GM10266 (cell line): ENCODE measurements around the gene RPL31.

Source experiments
- DNase-seq: peaks from one replicate; pipeline ENCODE4 v3.0.0; 2012; ENCODE audit errors: extremely low spot score
- CTCF ChIP-seq: IDR thresholded peaks from 2 replicates; pipeline ENCODE4 v1.5.1; 2012; ENCODE audit warnings: mild to moderate bottlenecking, low read depth; ENCODE audit not compliant: control insufficient read depth, insufficient read depth; ENCODE audit errors: missing control alignments

RPL31 gene

DNA sequence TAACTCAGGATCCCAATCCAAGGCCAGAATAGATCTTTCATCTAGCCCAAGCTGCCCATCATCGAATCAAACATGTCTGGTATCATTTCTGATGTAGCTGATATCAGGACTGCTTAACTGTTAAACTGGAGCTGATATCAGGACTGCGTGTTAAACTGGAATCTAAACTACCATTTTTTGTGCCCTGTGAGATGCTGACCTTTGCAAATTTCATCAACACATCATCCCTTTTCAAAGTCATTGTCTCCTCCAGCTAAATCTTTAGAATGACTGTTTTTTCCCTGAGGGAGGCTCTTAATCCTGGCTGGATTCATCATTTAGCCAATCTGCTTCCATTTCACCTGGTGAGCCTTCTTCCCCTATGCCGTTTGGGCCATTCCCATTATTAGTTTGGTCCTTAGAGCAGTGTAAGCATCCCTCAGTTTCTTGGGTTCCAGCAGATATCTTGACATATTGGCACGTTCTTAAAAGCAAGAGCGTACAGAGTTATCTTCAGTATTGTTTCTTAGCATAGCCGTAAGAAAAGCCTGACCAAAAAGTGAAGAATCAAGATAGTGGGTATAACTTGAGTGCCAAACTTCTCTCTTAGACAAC lies 12.3 kb downstream of the RPL31 start:
- TF ChIP-seq CTCF: no peak
- no peak for DNase-seq

GRCh38 chr2:101017371-101017770 lies 15.3 kb downstream of the RPL31 start:
- no peak for DNase-seq
- TF ChIP-seq CTCF: no peak

DNA sequence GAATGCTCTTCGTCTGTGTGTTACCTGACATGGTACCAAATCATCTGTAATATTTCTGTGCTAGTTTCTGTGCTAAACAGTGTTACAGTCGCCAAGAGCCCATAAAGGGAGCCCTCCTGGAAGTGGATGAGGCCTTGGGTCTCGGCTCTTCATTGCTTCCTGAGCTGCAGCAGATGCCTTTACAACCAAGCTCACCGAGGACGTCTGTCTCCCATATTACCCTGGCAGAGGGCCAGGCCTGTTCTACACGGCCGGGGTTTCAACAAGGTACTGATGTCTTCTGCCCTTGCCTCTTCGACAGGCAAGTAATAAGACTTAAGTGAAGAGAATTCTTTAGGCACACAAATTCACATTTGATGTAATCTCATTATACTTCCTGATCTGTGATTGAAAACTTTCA lies 16.8 kb downstream of the RPL31 start:
- no peak for DNase-seq
- no peak for TF ChIP-seq CTCF

DNA sequence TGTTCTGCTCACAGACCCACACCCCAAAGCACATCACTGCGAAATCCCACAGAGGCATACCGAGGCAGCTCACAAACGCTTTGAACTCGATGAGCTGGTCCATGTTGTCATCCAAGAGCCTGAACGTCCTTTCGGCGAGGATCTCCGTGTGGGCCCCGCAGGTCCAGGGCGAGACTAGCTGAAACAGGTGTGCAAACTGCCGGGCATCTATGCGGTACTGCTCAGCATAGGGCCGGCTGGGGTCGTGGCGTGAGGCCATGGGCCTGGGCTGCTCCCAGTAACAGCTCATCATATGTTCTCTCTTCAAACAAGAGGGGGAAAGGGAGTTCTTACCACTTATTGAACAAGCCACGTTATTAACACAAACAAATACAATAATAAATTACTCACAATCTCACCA lies 20.1 kb downstream of the RPL31 start:
- no peak for DNase-seq
- no peak for TF ChIP-seq CTCF

DNA sequence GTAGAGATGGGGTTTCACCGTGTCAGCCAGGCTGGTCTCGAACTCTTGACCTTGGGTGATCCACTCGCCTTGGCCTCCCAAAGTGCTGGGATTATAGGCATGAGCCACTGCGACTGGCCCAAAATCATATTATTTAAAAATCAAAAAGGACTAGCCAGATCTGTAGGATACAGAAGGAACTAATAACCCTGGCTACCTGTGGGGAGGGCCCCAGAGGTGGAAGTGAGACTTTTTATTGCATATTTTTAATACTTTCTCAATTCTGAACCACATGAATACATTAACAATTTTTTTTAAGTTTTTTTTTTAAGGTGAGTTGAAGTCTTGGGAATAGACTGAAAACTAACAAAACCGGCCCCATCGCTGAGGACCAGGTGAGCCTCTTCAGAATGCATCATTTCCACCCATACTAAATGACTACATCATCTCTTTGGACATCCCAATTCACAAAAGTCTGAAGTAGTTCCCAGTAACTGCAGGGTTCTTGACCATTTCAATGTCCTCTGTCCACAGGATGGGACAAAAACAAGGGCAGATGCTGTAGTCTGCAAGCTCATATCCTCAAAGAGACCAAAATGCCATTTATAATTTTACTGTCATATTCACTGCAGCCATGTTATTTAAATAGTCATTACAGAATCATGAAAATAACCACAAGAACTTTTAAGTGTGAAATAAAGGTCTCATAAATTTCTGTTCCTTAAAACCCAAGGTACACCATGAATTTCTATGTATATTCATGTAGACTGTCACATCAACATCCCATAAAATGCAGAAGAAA lies 21.4 kb downstream of the RPL31 start:
- no peak for TF ChIP-seq CTCF

GRCh38 chr2:101025561-101025960 lies 23.5 kb downstream of the RPL31 start:
- DNase-seq: no peak
- TF ChIP-seq CTCF: no peak

More for the DNA sequence above, 21.4 kb downstream of the RPL31 start:
- no peak for DNase-seq

- DNase-seq: no peak
- no peak for TF ChIP-seq CTCF
Measured at GRCh38 chr2:101026253-101026701, 24.2 kb downstream of the RPL31 start.
